GM13977 (cell line): Measurements from ENCODE around the gene RAPGEFL1.
"Not testable (repeated sequence)": the region's sequence is repeated elsewhere in the genome, so short reads cannot be mapped to it uniquely, and the experiment has no call there.

Source experiments
- DNase-seq: peaks from one replicate; pipeline ENCODE4 v3.0.0; 2012; ENCODE audit warnings: low spot score
- CTCF ChIP-seq: IDR thresholded peaks from 2 replicates; pipeline ENCODE4 v1.5.1; 2012; ENCODE audit warnings: mild to moderate bottlenecking, control low read depth; ENCODE audit not compliant: insufficient read depth; ENCODE audit errors: extremely low read depth, missing control alignments
- in situ Hi-C: fragments of 300-500 bp; cut with MboI; formaldehyde crosslinking; loops from one replicate; pipeline ENCODE4 v1.12.0; 2022; ENCODE audit warnings: low sequenced_read_pairs, low pct_unique_long_range_greater_than_20kb, mixed read lengths, inconsistent platforms; ENCODE audit not compliant: unreplicated experiment

The RAPGEFL1 gene

GRCh38 chr17:40224718-40225550 lies 47.7 kb downstream of the RAPGEFL1 start:
- TF ChIP-seq CTCF: no peak
- in situ Hi-C loops: no loop called here
- no peak for DNase-seq

GRCh38 chr17:40229146-40229545 lies 51.9 kb downstream of the RAPGEFL1 start:
- in situ Hi-C loops, DNase-seq: not testable (repeated sequence)

- TF ChIP-seq CTCF: no peak
- no peak for DNase-seq
- in situ Hi-C loops: no loop called here
Observed at GRCh38 chr17:40230670-40231069, 53.4 kb downstream of the RAPGEFL1 start.

- in situ Hi-C loops, DNase-seq: not testable (repeated sequence)
Observed at GRCh38 chr17:40231928-40232327, 54.7 kb downstream of the RAPGEFL1 start.

- no peak for TF ChIP-seq CTCF
- in situ Hi-C loops: no loop called here
- DNase-seq: no peak
Observed at GRCh38 chr17:40241252-40241834, 64.1 kb downstream of the RAPGEFL1 start.

- TF ChIP-seq CTCF: no peak
- no peak for DNase-seq
- in situ Hi-C loops: no loop called here
Observed at GRCh38 chr17:40242774-40243173, 65.5 kb downstream of the RAPGEFL1 start.

GRCh38 chr17:40243761-40244160 lies 66.5 kb downstream of the RAPGEFL1 start:
- no peak for TF ChIP-seq CTCF

More at GRCh38 chr17:40243761-40244160, 66.5 kb downstream of the RAPGEFL1 start:
- in situ Hi-C loops: no loop called here
- no peak for DNase-seq
